K562 (cell line): ENCODE data around the gene IL12RB1. TPM values are rescaled to one million over a fixed set of nuclear protein-coding genes. Genes with fewer than 3 reads are reported as not detected.

Source experiments
- CHD4 ChIP-seq: fragments of 200-600 bp; sonication (generic); IDR thresholded peaks from 3 replicates; pipeline ENCODE4 v1.6.1; 2012; ENCODE audit warnings: low read depth, mild to moderate bottlenecking, mixed read lengths, low read length, inconsistent platforms; ENCODE audit not compliant: insufficient read depth, insufficient replicate concordance, poor library complexity, severe bottlenecking
- CREB1 ChIP-seq, 2 experiments: sonication (generic) in 1 of 2; formaldehyde crosslinking in 1 of 2; IDR thresholded peaks; 2 replicates each; pipeline versions ENCODE4 v1.6.1 to v1.8.0; 2012 to 2022; ENCODE audit warnings: inconsistent platforms in 1 of 2, mild to moderate bottlenecking in 1 of 2, missing genetic modification reagents in 1 of 2, moderate library complexity in 1 of 2
- ETV1 ChIP-seq: fragments of 450-650 bp; conservative IDR thresholded peaks from 2 replicates; pipeline ENCODE4 v1.6.1; 2016; ENCODE audit warnings: missing genetic modification characterization, control low read depth, low read depth, missing compliant biosample characterization
- HLTF ChIP-seq: fragments of 450-650 bp; IDR thresholded peaks from 2 replicates; pipeline ENCODE4 v1.6.1; 2016
- JUN ChIP-seq, 2 experiments: sonication (generic) in 1 of 2; formaldehyde crosslinking in 1 of 2; IDR thresholded peaks; 2 replicates each; pipeline versions ENCODE4 v1.6.1 to v1.8.0; 2012 to 2022; ENCODE audit warnings: borderline replicate concordance in 2 of 2, mild to moderate bottlenecking in 2 of 2, improper control_type of control experiment in 1 of 2, low read depth in 1 of 2, low read length in 1 of 2, missing genetic modification reagents in 1 of 2
- MTA3 ChIP-seq: fragments of 450-650 bp; formaldehyde crosslinking; IDR thresholded peaks from 2 replicates; pipeline ENCODE4 v1.6.1; 2017; ENCODE audit warnings: mild to moderate bottlenecking, borderline replicate concordance
- PHB2 ChIP-seq: fragments of 450-650 bp; IDR thresholded peaks from 2 replicates; pipeline ENCODE4 v1.6.1; 2017; ENCODE audit warnings: low read depth
- PHF8 ChIP-seq: fragments of 200-600 bp; sonication (generic); IDR thresholded peaks from 2 replicates; pipeline ENCODE4 v1.6.1; 2012; ENCODE audit warnings: mixed run types, mild to moderate bottlenecking, inconsistent platforms, low read length, moderate library complexity, borderline replicate concordance
- SAFB2 ChIP-seq: fragments of 200-400 bp; formaldehyde crosslinking; IDR thresholded peaks from 2 replicates; pipeline ENCODE4 v1.6.1; 2018; ENCODE audit warnings: borderline replicate concordance, low read length, low read depth, moderate library complexity; ENCODE audit not compliant: severe bottlenecking
- SMC3 ChIP-seq: conservative IDR thresholded peaks from 2 replicates; pipeline ENCODE4 v1.6.1; 2011; ENCODE audit warnings: low read depth, low read length, improper control_type of control experiment; ENCODE audit not compliant: insufficient read depth
- SREBF2 ChIP-seq: sonication (generic); formaldehyde crosslinking; IDR thresholded peaks from 2 replicates; pipeline ENCODE4 v1.4.0; 2020; ENCODE audit warnings: mild to moderate bottlenecking, missing genetic modification reagents
- ZC3H8 ChIP-seq: fragments of 450-650 bp; IDR thresholded peaks from 2 replicates; pipeline ENCODE4 v1.6.1; 2017
- ZNF239 ChIP-seq: fragments of 250-450 bp; sonication (Bioruptor Pico); IDR thresholded peaks from 2 replicates; pipeline ENCODE4 v1.4.0; 2020; ENCODE audit warnings: mild to moderate bottlenecking
- polyA plus RNA-seq, 8 experiments: library from polyadenylated mRNA; depleted of rRNA in 4 of 8; stranded (reverse) in 5 of 8; unstranded in 3 of 8; fragments of >200 nt; fragmentation: Nextera tagmentation in 2 of 8; fragmentation: Illumina TruSeq in 1 of 8; extraction: Ambion mirVana in 2 of 8; extraction: Trizol in 1 of 8; gene quantifications; 2 replicates each; pipeline versions ENCODE4 v1.2.1 to v1.2.3, GENCODE V29; 2011 to 2014; ENCODE audit warnings: inconsistent platforms in 1 of 8, missing spikeins in 1 of 8
- total RNA-seq, 7 experiments: library from RNA; depleted of rRNA in 6 of 7; stranded (reverse); fragments of >200 nt in 6 of 7; fragmentation: Illumina TruSeq in 2 of 7; extraction: Trizol in 2 of 7; gene quantifications; 2 replicates each; pipeline versions ENCODE4 v1.2.1 to v1.2.3, GENCODE V29; 2011 to 2021; ENCODE audit warnings: low replicate concordance in 1 of 7
- TF ChIP-seq, protein P1 (sequence below), 2 experiments: IDR thresholded peaks; 2 replicates each; pipeline ENCODE4 v1.6.1; 2012; ENCODE audit warnings: improper control_type of control experiment in 2 of 2, low read depth in 2 of 2, low read length in 2 of 2, borderline replicate concordance in 1 of 2
- TF ChIP-seq, protein P2 (sequence below): sonication (generic); formaldehyde crosslinking; IDR thresholded peaks from 2 replicates; pipeline ENCODE4 v1.9.0; 2022; ENCODE audit warnings: mild to moderate bottlenecking, missing genetic modification reagents
- TF ChIP-seq, protein P3 (sequence below): fragments of 450-650 bp; formaldehyde crosslinking; conservative IDR thresholded peaks from 2 replicates; pipeline ENCODE4 v1.4.0; 2022; ENCODE audit warnings: mild to moderate bottlenecking, missing genetic modification characterization
- TF ChIP-seq, protein P4 (sequence below): fragments of 450-650 bp; IDR thresholded peaks from 2 replicates; pipeline ENCODE4 v1.6.1; 2016; ENCODE audit warnings: borderline replicate concordance

The IL12RB1 gene
- total and polyA plus RNA-seq, 9 of the 15 experiments (the other 6 are each of a cell fraction or from before 2014, with no cell fraction given) = 0.04 to 0.07 (median 0.06) TPM; not detected in 5

DNA sequence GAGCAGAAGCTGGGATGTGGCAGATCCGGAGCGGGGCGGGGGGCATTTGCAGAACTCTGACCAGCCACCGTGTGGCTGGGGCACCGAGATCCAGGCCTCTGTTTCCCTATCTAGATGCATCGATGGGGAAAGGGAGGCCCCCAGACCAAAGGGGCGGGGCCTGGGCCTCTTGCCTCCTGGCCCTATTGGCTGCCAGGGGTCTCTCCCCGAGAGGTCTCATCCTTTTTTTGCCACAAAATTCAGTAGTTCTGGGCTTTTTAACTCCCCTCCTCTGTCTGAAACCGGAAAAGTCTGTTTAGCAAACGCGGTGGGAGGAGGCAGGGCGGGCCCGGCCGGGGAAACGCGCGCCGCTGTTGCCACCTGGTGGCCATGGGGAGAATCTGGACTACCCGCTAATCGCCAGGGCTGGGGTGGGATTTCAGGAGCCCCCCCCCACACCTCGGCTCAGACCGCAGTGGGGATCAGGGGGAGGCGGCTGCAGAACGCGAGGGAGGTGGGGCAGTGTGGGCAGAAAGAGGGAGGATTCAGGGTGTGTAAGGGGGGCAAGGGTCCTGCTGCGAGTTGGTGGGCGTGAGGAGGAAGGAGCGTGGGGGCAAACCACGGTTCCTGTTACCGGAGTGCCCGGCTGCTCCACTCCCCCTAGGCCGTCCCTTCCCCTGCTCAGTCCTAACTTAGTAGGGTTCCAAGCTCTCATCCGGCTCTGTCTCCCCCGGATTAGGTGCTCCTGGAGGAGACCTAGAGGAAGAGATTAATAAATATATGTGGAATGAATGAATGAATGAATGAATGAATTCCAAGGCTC lies 28.3 kb downstream of the IL12RB1 start (continued):
- no peak for TF ChIP-seq CHD4
- TF ChIP-seq, protein P1, sequence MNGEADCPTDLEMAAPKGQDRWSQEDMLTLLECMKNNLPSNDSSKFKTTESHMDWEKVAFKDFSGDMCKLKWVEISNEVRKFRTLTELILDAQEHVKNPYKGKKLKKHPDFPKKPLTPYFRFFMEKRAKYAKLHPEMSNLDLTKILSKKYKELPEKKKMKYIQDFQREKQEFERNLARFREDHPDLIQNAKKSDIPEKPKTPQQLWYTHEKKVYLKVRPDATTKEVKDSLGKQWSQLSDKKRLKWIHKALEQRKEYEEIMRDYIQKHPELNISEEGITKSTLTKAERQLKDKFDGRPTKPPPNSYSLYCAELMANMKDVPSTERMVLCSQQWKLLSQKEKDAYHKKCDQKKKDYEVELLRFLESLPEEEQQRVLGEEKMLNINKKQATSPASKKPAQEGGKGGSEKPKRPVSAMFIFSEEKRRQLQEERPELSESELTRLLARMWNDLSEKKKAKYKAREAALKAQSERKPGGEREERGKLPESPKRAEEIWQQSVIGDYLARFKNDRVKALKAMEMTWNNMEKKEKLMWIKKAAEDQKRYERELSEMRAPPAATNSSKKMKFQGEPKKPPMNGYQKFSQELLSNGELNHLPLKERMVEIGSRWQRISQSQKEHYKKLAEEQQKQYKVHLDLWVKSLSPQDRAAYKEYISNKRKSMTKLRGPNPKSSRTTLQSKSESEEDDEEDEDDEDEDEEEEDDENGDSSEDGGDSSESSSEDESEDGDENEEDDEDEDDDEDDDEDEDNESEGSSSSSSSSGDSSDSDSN (IDR thresholded peaks at IDR 0.05; ENCODE audit: borderline replicate concordance in 1 of 2, low read depth in 2 of 2, low read length in 2 of 2) = no peak
- no peak for TF ChIP-seq ZNF239 (CRISPR knock-in tag)
- no peak for TF ChIP-seq CREB1 (IDR thresholded peaks at IDR 0.05)
- TF ChIP-seq CREB1 (CRISPR knock-in tag; IDR thresholded peaks at IDR 0.05) = no peak
- TF ChIP-seq SMC3 = peak; percentile 92
- no peak for TF ChIP-seq ZC3H8
- no peak for TF ChIP-seq PHB2
- 0 out of 2 replicates have a peak, but pooled peaks have one; percentile 13 for TF ChIP-seq JUN (IDR thresholded peaks at IDR 0.05; ENCODE audit: borderline replicate concordance, low read depth, low read length)
- TF ChIP-seq JUN (CRISPR knock-in tag; IDR thresholded peaks at IDR 0.05; ENCODE audit: borderline replicate concordance) = no peak
- TF ChIP-seq MTA3 = no peak
- TF ChIP-seq, protein P2, sequence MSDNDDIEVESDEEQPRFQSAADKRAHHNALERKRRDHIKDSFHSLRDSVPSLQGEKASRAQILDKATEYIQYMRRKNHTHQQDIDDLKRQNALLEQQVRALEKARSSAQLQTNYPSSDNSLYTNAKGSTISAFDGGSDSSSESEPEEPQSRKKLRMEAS (CRISPR knock-in tag) = peak; percentile 59; the same call in 1 of the 2 replicates
- TF ChIP-seq PHF8 = peak; percentile 24; the same call in 1 of the 2 replicates
- TF ChIP-seq HLTF = peak; percentile 69; the same call in 1 of the 2 replicates
- no peak for TF ChIP-seq SREBF2 (CRISPR knock-in tag)
- no peak for TF ChIP-seq SAFB2
- peak; percentile 61; the same call in 1 of the 2 replicates for TF ChIP-seq ETV1 (tag)
- TF ChIP-seq, protein P3, sequence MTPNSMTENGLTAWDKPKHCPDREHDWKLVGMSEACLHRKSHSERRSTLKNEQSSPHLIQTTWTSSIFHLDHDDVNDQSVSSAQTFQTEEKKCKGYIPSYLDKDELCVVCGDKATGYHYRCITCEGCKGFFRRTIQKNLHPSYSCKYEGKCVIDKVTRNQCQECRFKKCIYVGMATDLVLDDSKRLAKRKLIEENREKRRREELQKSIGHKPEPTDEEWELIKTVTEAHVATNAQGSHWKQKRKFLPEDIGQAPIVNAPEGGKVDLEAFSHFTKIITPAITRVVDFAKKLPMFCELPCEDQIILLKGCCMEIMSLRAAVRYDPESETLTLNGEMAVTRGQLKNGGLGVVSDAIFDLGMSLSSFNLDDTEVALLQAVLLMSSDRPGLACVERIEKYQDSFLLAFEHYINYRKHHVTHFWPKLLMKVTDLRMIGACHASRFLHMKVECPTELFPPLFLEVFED (CRISPR knock-in tag) = no peak
- TF ChIP-seq, protein P4, sequence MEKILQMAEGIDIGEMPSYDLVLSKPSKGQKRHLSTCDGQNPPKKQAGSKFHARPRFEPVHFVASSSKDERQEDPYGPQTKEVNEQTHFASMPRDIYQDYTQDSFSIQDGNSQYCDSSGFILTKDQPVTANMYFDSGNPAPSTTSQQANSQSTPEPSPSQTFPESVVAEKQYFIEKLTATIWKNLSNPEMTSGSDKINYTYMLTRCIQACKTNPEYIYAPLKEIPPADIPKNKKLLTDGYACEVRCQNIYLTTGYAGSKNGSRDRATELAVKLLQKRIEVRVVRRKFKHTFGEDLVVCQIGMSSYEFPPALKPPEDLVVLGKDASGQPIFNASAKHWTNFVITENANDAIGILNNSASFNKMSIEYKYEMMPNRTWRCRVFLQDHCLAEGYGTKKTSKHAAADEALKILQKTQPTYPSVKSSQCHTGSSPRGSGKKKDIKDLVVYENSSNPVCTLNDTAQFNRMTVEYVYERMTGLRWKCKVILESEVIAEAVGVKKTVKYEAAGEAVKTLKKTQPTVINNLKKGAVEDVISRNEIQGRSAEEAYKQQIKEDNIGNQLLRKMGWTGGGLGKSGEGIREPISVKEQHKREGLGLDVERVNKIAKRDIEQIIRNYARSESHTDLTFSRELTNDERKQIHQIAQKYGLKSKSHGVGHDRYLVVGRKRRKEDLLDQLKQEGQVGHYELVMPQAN = no peak
